ENCODE data around the gene CD99L2.
A peak's percentile ranks its signal among the peaks of the same experiment; 100 is the strongest.

The CD99L2 gene

DNA sequence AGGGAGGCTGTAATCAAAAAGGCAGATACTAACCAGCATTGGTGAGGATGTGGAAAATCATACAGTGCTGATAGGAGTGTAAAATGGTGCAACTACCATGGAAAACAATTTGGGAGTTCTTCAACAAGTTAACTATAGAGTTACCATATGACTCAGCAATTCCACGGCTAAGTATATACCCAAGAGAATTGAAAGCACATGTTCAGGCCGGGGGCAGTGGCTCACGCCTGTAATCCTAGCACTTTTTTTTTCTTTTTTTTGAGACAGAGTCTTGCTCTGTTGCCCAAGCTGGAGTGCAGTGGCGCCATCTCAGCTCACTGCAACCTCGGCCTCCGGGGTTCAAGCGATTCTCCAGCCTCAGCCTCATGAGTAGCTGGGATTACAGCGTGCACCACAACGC, 15.0 kb upstream of the CD99L2 start:
- peak; percentile 75 for DNase-seq (ENCODE audit: low read depth)
- H3K4me3 ChIP-seq (ENCODE audit: control insufficient read depth, low read depth, low read length), result no peak overlapping the region
- no peak for TF ChIP-seq CTCF (conservative IDR thresholded peaks at IDR 0.05; ENCODE audit: control insufficient read depth, insufficient read depth, low read depth, low read length)

DNA sequence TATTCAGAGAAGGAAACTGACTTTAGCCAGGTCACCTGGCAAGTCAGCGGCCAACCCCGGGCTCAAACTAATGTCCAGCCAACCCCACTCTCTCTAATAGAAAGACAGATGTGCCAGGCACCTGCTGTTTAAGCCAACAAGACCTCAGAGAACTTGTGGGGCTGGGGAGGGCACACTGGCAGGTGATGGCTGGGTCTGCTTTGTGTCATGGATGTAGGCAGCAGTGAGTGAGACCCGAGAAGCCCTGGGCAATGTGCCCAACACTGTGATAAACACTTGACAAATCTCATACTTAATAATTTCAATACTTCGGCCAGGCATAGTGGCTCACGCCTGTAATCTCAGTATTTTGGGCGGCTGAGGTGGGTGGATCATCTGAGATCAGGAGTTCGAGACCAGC, 9.0 kb upstream of the CD99L2 start:
- no peak for DNase-seq (ENCODE audit: low read depth)
- no peak for TF ChIP-seq CTCF (conservative IDR thresholded peaks at IDR 0.05; ENCODE audit: control insufficient read depth, insufficient read depth, low read depth, low read length)
- H3K4me3 ChIP-seq (ENCODE audit: control insufficient read depth, low read depth, low read length), result no peak overlapping the region

- no peak for DNase-seq (ENCODE audit: low read depth)
- no peak for TF ChIP-seq CTCF (conservative IDR thresholded peaks at IDR 0.05; ENCODE audit: control insufficient read depth, insufficient read depth, low read depth, low read length)
- H3K4me3 ChIP-seq (ENCODE audit: control insufficient read depth, low read depth, low read length), result no peak overlapping the region
Observed at GRCh38 chrX:150906694-150907093, 8.2 kb upstream of the CD99L2 start.

- no peak for DNase-seq (ENCODE audit: low read depth)
- no peak overlapping the region for H3K4me3 ChIP-seq (ENCODE audit: control insufficient read depth, low read depth, low read length)
- TF ChIP-seq CTCF (conservative IDR thresholded peaks at IDR 0.05; ENCODE audit: control insufficient read depth, insufficient read depth, low read depth, low read length), result no peak
Observed at GRCh38 chrX:150905293-150905692, 6.8 kb upstream of the CD99L2 start.

GRCh38 chrX:150903110-150903508, 4.6 kb upstream of the CD99L2 start:
- DNase-seq (ENCODE audit: low read depth), result no peak
- TF ChIP-seq CTCF (conservative IDR thresholded peaks at IDR 0.05; ENCODE audit: control insufficient read depth, insufficient read depth, low read depth, low read length), result no peak
- no peak overlapping the region for H3K4me3 ChIP-seq (ENCODE audit: control insufficient read depth, low read depth, low read length)

DNA sequence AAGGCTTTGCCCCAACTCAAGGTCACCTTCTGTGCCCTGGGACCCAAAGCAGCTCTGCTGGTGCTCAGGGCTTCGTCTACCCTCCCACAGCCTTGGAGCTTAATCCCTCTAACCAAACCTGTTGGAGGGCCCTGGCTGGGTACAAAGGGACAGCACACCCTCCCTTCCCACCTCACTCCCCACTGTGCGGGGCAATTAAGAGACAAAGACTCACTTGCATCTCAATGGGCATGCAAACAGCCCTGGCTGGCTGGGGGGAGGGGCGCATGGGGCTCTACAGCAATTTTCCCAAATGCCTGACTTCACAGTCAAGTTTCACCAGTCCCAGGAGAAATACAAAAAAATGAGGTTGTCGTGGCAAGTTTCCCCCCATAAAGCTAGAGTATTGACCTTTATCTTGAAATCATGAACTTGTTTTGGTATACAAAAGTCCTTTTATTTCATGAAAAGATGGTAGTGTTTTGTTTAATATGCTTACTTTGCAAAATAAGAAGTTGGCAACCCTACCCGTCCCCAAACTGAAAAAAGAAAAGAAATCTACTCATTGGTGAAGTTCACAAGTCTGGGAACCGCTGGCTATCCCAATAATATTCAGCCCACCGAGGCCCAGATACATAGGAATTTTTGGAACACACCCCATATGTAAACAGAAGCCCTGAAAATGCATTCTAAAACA, 4.1 kb upstream of the CD99L2 start:
- no peak overlapping the region for H3K4me3 ChIP-seq (ENCODE audit: control insufficient read depth, low read depth, low read length)
- DNase-seq (ENCODE audit: low read depth), result no peak
- no peak for TF ChIP-seq CTCF (conservative IDR thresholded peaks at IDR 0.05; ENCODE audit: control insufficient read depth, insufficient read depth, low read depth, low read length)
